HG03045 (cell line): Measurements from ENCODE around the gene BICDL1.
"Not testable (repeated sequence)": the region's sequence is repeated elsewhere in the genome, so short reads cannot be mapped to it uniquely, and the experiment has no call there.

ENCODE experiments used
- ATAC-seq: cut with Tn5 transposase; IDR thresholded peaks from one replicate; pipeline ENCODE4 v1.9.1; 2021; ENCODE audit warnings: mild to moderate bottlenecking, moderate library complexity; ENCODE audit not compliant: unreplicated experiment

BICDL1 gene

GRCh38 chr12:120000556-120000955 lies 11.5 kb downstream of the BICDL1 start:
- ATAC-seq = no peak

GRCh38 chr12:120006258-120006975 lies 17.4 kb downstream of the BICDL1 start:
- no peak for ATAC-seq

GRCh38 chr12:120007272-120007671 lies 18.2 kb downstream of the BICDL1 start:
- ATAC-seq = no peak

GRCh38 chr12:120010661-120011230 lies 21.7 kb downstream of the BICDL1 start:
- ATAC-seq = no peak

- peak; percentile 82 for ATAC-seq
These were observed 23.1 kb downstream of the BICDL1 start for GRCh38 chr12:120012067-120012621.

GRCh38 chr12:120013659-120014380 lies 24.8 kb downstream of the BICDL1 start:
- ATAC-seq = no peak

GRCh38 chr12:120014381-120014735 lies 25.3 kb downstream of the BICDL1 start:
- ATAC-seq = not testable (repeated sequence)

GRCh38 chr12:120015313-120015712 lies 26.3 kb downstream of the BICDL1 start:
- no peak for ATAC-seq

- not testable (repeated sequence) for ATAC-seq
These were observed 27.2 kb downstream of the BICDL1 start for GRCh38 chr12:120016199-120016598.

GRCh38 chr12:120019197-120019596 lies 30.2 kb downstream of the BICDL1 start:
- no peak for ATAC-seq

GRCh38 chr12:120019938-120020337 lies 30.9 kb downstream of the BICDL1 start:
- ATAC-seq = no peak

GRCh38 chr12:120024193-120024592 lies 35.2 kb downstream of the BICDL1 start:
- ATAC-seq = no peak

GRCh38 chr12:120025640-120026039 lies 36.6 kb downstream of the BICDL1 start:
- ATAC-seq = no peak

GRCh38 chr12:120032242-120032641 lies 43.2 kb downstream of the BICDL1 start:
- ATAC-seq = no peak

GRCh38 chr12:120037851-120038250 lies 48.8 kb downstream of the BICDL1 start:
- no peak for ATAC-seq

- no peak for ATAC-seq
These were observed 50.7 kb downstream of the BICDL1 start for GRCh38 chr12:120039711-120040110.

GRCh38 chr12:120041386-120042231 lies 52.6 kb downstream of the BICDL1 start:
- ATAC-seq = no peak

GRCh38 chr12:120045367-120045766 lies 56.3 kb downstream of the BICDL1 start:
- ATAC-seq = not testable (repeated sequence)

- ATAC-seq = no peak
These were observed 58.0 kb downstream of the BICDL1 start for GRCh38 chr12:120047072-120047471.

- no peak for ATAC-seq
These were observed 59.2 kb downstream of the BICDL1 start for GRCh38 chr12:120048263-120048662.

- ATAC-seq = no peak
These were observed 60.4 kb downstream of the BICDL1 start for GRCh38 chr12:120049426-120049825.
